Measurements from ENCODE around the gene FOCAD. TPM values are rescaled to one million over a fixed set of nuclear protein-coding genes. Genes with fewer than 3 reads are reported as not detected.

Gene FOCAD
- total and polyA plus RNA-seq, 2 of the 8 experiments (the other 6 are each of a cell fraction or from before 2014, with no cell fraction given), result 22.0 to 38.4 TPM

- Histone ChIP-seq H3K56ac (replicated peaks; ENCODE audit: insufficient read length, low read depth, low read length) (no peak overlapping the region), H3K18ac (ENCODE audit: extremely low read depth, low read length) (no peak overlapping the region), H3K27me3 (replicated peaks in 1 of 4; ENCODE audit: control insufficient read depth in 3 of 4, extremely low read depth in 1 of 4, insufficient read depth in 3 of 4, low read length in 3 of 4) (no peaks in the 10 kb centered on the region), H2BK15ac (ENCODE audit: low read length) (no peak overlapping the region), H3K9ac (replicated peaks in 1 of 4; ENCODE audit: extremely low read depth in 1 of 4, low read depth in 3 of 4, low read length in 3 of 4) (no peak overlapping the region), H3K4me1 (replicated peaks in 1 of 4; ENCODE audit: control insufficient read depth in 3 of 4, insufficient read depth in 4 of 4, low read length in 3 of 4) (no peaks in the 10 kb centered on the region), H3K27ac (ENCODE audit: low read depth, low read length) (no peak overlapping the region), H3K36me3 (ENCODE audit: control insufficient read depth in 2 of 4, insufficient read depth in 4 of 4, low read length in 3 of 4) (peaks cover 0 to 23% (median 2%) of the 10 kb centered on the region in 4 experiments; a peak in 4 of 8 replicates), H2AK5ac (ENCODE audit: low read depth, low read length) (no peak overlapping the region), H2BK20ac (ENCODE audit: low read length) (no peak overlapping the region), H3K4me3 (ENCODE audit: extremely low read depth in 1 of 4, insufficient read depth in 2 of 4, low read depth in 3 of 4, low read length in 4 of 4) (no peak overlapping the region), H3K4ac (replicated peaks; ENCODE audit: insufficient read length, low read depth, low read length) (no peak overlapping the region), H4K91ac (replicated peaks; ENCODE audit: insufficient read length, low read length) (no peak overlapping the region), H3K23me2 (ENCODE audit: low read depth, low read length) (no peaks in the 10 kb centered on the region), H4K8ac (ENCODE audit: extremely low read depth, insufficient read depth, low read length) (no peak overlapping the region), H2BK120ac (replicated peaks; ENCODE audit: low read depth, low read length) (no peak overlapping the region), H4K5ac (ENCODE audit: insufficient read length, low read depth, low read length) (no peak overlapping the region), H3K14ac (ENCODE audit: insufficient read length) (no peak overlapping the region), H4K20me1 (replicated peaks in 1 of 2; ENCODE audit: control insufficient read depth in 1 of 2, insufficient read depth in 2 of 2, low read length in 2 of 2) (no peaks in the 10 kb centered on the region), H2BK5ac (ENCODE audit: low read depth, low read length) (no peak overlapping the region), H3K4me2 (ENCODE audit: insufficient read depth in 1 of 2, low read depth in 2 of 2, low read length in 2 of 2) (no peak overlapping the region), H2AFZ (ENCODE audit: low read length) (no peak overlapping the region), H3K79me1 (ENCODE audit: low read depth, low read length) (no peaks in the 10 kb centered on the region), H3K9me3 (ENCODE audit: insufficient read depth in 2 of 2, low read depth in 1 of 2, low read length in 1 of 2) (no peaks in the 10 kb centered on the region), H2BK12ac (ENCODE audit: low read depth, low read length) (no peak overlapping the region), H3K79me2 (ENCODE audit: control insufficient read depth in 1 of 2, insufficient read depth in 2 of 2, low read length in 2 of 2) (no peaks in the 10 kb centered on the region), H3K23ac (ENCODE audit: insufficient read length) (no peak overlapping the region)
- DNase-seq (ENCODE audit: low read depth in 1 of 2, low spot score in 2 of 2) (no peak), FAIRE-seq (no peak)
- ChIA-PET CTCF (ENCODE audit: partially characterized antibody) (interaction anchor here (1.1 kb wide), 2 partner anchors 97 to 98 kb away, joined by 4 read pairs; no protein-coding TSS in a partner anchor), POLR2A (ENCODE audit: partially characterized antibody) (no interaction called here)
- WGBS, 2 experiments (ENCODE audit: extremely low coverage in 1 of 2, insufficient coverage in 1 of 2, insufficient read length in 1 of 2, insufficient replicate concordance in 2 of 2, low coverage in 1 of 2, low lambda C conversion rate in 2 of 2, missing lambda C conversion rate in 1 of 2), result 80% methylated on average over 2 of the region's 2 CpGs; no CpG with 5 or more reads in 1 of the 2 experiments
- TF ChIP-seq E2F6 (IDR thresholded peaks at IDR 0.05) (no peak), SP2 (IDR thresholded peaks at IDR 0.05; ENCODE audit: low read length) (no peak), SRF (IDR thresholded peaks at IDR 0.05; ENCODE audit: low read depth, low read length) (no peak), EP300 (IDR thresholded peaks at IDR 0.05; ENCODE audit: borderline replicate concordance in 1 of 2, low read depth in 2 of 2, low read length in 2 of 2) (no peak), ASH2L (IDR thresholded peaks at IDR 0.05; ENCODE audit: low read length) (no peak), POU5F1 (IDR thresholded peaks at IDR 0.05; ENCODE audit: low read depth, low read length) (no peak), CHD2 (IDR thresholded peaks at IDR 0.05; ENCODE audit: low read length) (no peak), MAFK (IDR thresholded peaks at IDR 0.05; ENCODE audit: low read depth, low read length) (no peak), ATF2 (IDR thresholded peaks at IDR 0.05; ENCODE audit: low read length) (no peak), GTF2F1 (IDR thresholded peaks at IDR 0.05; ENCODE audit: borderline replicate concordance, low read depth, low read length) (no peak)
- TF ChIP-seq, protein P1, sequence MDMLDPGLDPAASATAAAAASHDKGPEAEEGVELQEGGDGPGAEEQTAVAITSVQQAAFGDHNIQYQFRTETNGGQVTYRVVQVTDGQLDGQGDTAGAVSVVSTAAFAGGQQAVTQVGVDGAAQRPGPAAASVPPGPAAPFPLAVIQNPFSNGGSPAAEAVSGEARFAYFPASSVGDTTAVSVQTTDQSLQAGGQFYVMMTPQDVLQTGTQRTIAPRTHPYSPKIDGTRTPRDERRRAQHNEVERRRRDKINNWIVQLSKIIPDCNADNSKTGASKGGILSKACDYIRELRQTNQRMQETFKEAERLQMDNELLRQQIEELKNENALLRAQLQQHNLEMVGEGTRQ (IDR thresholded peaks at IDR 0.05; ENCODE audit: low read length), result no peak
These were observed 297.4 kb downstream of the FOCAD start for GRCh38 chr9:20981486-20981885.

All from H1 (cell line).